GM18505 (cell line): Measurements from ENCODE around the gene CEMIP.

Experiments
- ATAC-seq: cut with Tn5 transposase; IDR thresholded peaks from one replicate; pipeline ENCODE4 v1.9.1; 2021; ENCODE audit not compliant: unreplicated experiment
- POLR2A ChIP-seq: IDR thresholded peaks from 4 replicates; pipeline ENCODE4 v1.6.1; 2011; ENCODE audit warnings: borderline replicate concordance; ENCODE audit not compliant: insufficient read depth, insufficient read length; ENCODE audit errors: extremely low read depth

Gene CEMIP

GRCh38 chr15:80915472-80915871 lies 136.3 kb downstream of the CEMIP start:
- TF ChIP-seq POLR2A, result no peak
- no peak for ATAC-seq

GRCh38 chr15:80916056-80916455 lies 136.9 kb downstream of the CEMIP start:
- no peak for ATAC-seq

GRCh38 chr15:80918196-80918783 lies 139.1 kb downstream of the CEMIP start:
- no peak for ATAC-seq
- no peak for TF ChIP-seq POLR2A

More at GRCh38 chr15:80916056-80916455, 136.9 kb downstream of the CEMIP start:
- TF ChIP-seq POLR2A, result no peak

GRCh38 chr15:80920271-80920699 lies 141.1 kb downstream of the CEMIP start:
- no peak for ATAC-seq
- TF ChIP-seq POLR2A, result no peak

GRCh38 chr15:80921736-80922410 lies 142.7 kb downstream of the CEMIP start:
- no peak for TF ChIP-seq POLR2A
- ATAC-seq, result no peak

- no peak for TF ChIP-seq POLR2A
- ATAC-seq, result no peak
Measured at GRCh38 chr15:80923668-80924067, 144.5 kb downstream of the CEMIP start.

GRCh38 chr15:80924278-80924677 lies 145.1 kb downstream of the CEMIP start:
- ATAC-seq, result no peak
- no peak for TF ChIP-seq POLR2A

GRCh38 chr15:80925597-80926059 lies 146.5 kb downstream of the CEMIP start:
- ATAC-seq, result no peak
- TF ChIP-seq POLR2A, result no peak

- no peak for TF ChIP-seq POLR2A
- no peak for ATAC-seq
Measured at GRCh38 chr15:80926126-80926525, 147.0 kb downstream of the CEMIP start.

GRCh38 chr15:80929225-80929624 lies 150.1 kb downstream of the CEMIP start:
- no peak for TF ChIP-seq POLR2A
- no peak for ATAC-seq

GRCh38 chr15:80929689-80930088 lies 150.5 kb downstream of the CEMIP start:
- ATAC-seq, result no peak

GRCh38 chr15:80931191-80931590 lies 152.0 kb downstream of the CEMIP start:
- TF ChIP-seq POLR2A, result no peak
- ATAC-seq, result no peak

More at GRCh38 chr15:80929689-80930088, 150.5 kb downstream of the CEMIP start:
- TF ChIP-seq POLR2A, result no peak

GRCh38 chr15:80931721-80932512 lies 152.7 kb downstream of the CEMIP start:
- TF ChIP-seq POLR2A, result no peak
- no peak for ATAC-seq

- TF ChIP-seq POLR2A, result no peak
- no peak for ATAC-seq
Measured at GRCh38 chr15:80932513-80932815, 153.3 kb downstream of the CEMIP start.
